Mucosa of stomach (tissue), 1 donor: ENCODE results near the gene ADAMTS8.

Experiments used
- H3K27me3 ChIP-seq: one replicate; pipeline ENCODE4 v1.7.0; 2013; ENCODE audit warnings: mild to moderate bottlenecking, low read length; ENCODE audit not compliant: control insufficient read depth, insufficient read depth
- H3K36me3 ChIP-seq: one replicate; pipeline ENCODE4 v1.7.0; 2013; ENCODE audit warnings: low read length; ENCODE audit not compliant: control insufficient read depth, insufficient read depth
- H3K4me1 ChIP-seq: one replicate; pipeline ENCODE4 v1.7.0; 2013; ENCODE audit warnings: mild to moderate bottlenecking, low read length; ENCODE audit not compliant: control insufficient read depth, insufficient read depth
- H3K4me3 ChIP-seq: one replicate; pipeline ENCODE4 v1.7.0; 2013; ENCODE audit warnings: low read length
- H3K9ac ChIP-seq: one replicate; pipeline ENCODE4 v1.7.0; 2013; ENCODE audit warnings: mild to moderate bottlenecking, low read length, moderate library complexity
- H3K9me3 ChIP-seq: one replicate; pipeline ENCODE4 v1.7.0; 2013; ENCODE audit warnings: mild to moderate bottlenecking, low read length, moderate library complexity; ENCODE audit not compliant: control insufficient read depth
- donor health status: Pancreatic carcinoma.

Gene ADAMTS8

GRCh38 chr11:130408401-130408890, 20.0 kb downstream of the ADAMTS8 start:
- Histone ChIP-seq H3K9ac (no peak overlapping the region), H3K36me3 (no peaks in the 10 kb centered on the region), H3K4me1 (no peaks in the 10 kb centered on the region), H3K9me3 (no peaks in the 10 kb centered on the region), H3K4me3 (no peak overlapping the region), H3K27me3 (no peaks in the 10 kb centered on the region)

- Histone ChIP-seq H3K4me3 (no peak overlapping the region), H3K27me3 (no peaks in the 10 kb centered on the region), H3K36me3 (no peaks in the 10 kb centered on the region), H3K4me1 (no peaks in the 10 kb centered on the region), H3K9me3 (no peaks in the 10 kb centered on the region), H3K9ac (no peak overlapping the region)
Observed at GRCh38 chr11:130407978-130408377, 20.4 kb downstream of the ADAMTS8 start.

GRCh38 chr11:130405428-130405827, 23.0 kb downstream of the ADAMTS8 start:
- H3K9ac ChIP-seq, result no peak overlapping the region
- no peak overlapping the region for H3K4me3 ChIP-seq
- H3K9me3 ChIP-seq, result no peaks in the 10 kb centered on the region

GRCh38 chr11:130404727-130405126, 23.7 kb downstream of the ADAMTS8 start:
- no peaks in the 10 kb centered on the region for H3K27me3 ChIP-seq
- H3K36me3 ChIP-seq, result no peaks in the 10 kb centered on the region
- H3K9me3 ChIP-seq, result no peaks in the 10 kb centered on the region
- no peak overlapping the region for H3K9ac ChIP-seq
- no peak overlapping the region for H3K4me3 ChIP-seq
- H3K4me1 ChIP-seq, result no peaks in the 10 kb centered on the region

More at GRCh38 chr11:130405428-130405827, 23.0 kb downstream of the ADAMTS8 start:
- no peaks in the 10 kb centered on the region for H3K27me3 ChIP-seq
- H3K4me1 ChIP-seq, result no peaks in the 10 kb centered on the region
- no peaks in the 10 kb centered on the region for H3K36me3 ChIP-seq

- Histone ChIP-seq H3K4me1 (no peaks in the 10 kb centered on the region), H3K9me3 (no peaks in the 10 kb centered on the region), H3K4me3 (no peak overlapping the region), H3K27me3 (no peaks in the 10 kb centered on the region), H3K36me3 (no peaks in the 10 kb centered on the region), H3K9ac (no peak overlapping the region)
Observed at GRCh38 chr11:130403967-130404366, 24.4 kb downstream of the ADAMTS8 start.

- H3K9me3 ChIP-seq, result no peaks in the 10 kb centered on the region
- H3K4me1 ChIP-seq, result no peaks in the 10 kb centered on the region
- H3K4me3 ChIP-seq, result no peak overlapping the region
- no peak overlapping the region for H3K9ac ChIP-seq
- H3K27me3 ChIP-seq, result no peaks in the 10 kb centered on the region
- H3K36me3 ChIP-seq, result no peaks in the 10 kb centered on the region
Observed at GRCh38 chr11:130403271-130403804, 25.1 kb downstream of the ADAMTS8 start.

GRCh38 chr11:130402570-130402969, 25.8 kb downstream of the ADAMTS8 start:
- H3K4me1 ChIP-seq, result no peaks in the 10 kb centered on the region
- no peaks in the 10 kb centered on the region for H3K9me3 ChIP-seq
- no peak overlapping the region for H3K9ac ChIP-seq
- no peaks in the 10 kb centered on the region for H3K36me3 ChIP-seq
- H3K4me3 ChIP-seq, result no peak overlapping the region
- H3K27me3 ChIP-seq, result no peaks in the 10 kb centered on the region

- Histone ChIP-seq H3K4me3 (no peak overlapping the region), H3K9ac (no peak overlapping the region), H3K4me1 (no peaks in the 10 kb centered on the region), H3K27me3 (no peaks in the 10 kb centered on the region), H3K36me3 (no peaks in the 10 kb centered on the region), H3K9me3 (no peaks in the 10 kb centered on the region)
Observed at GRCh38 chr11:130400781-130401483, 27.5 kb downstream of the ADAMTS8 start.

GRCh38 chr11:130399196-130399595, 29.2 kb downstream of the ADAMTS8 start:
- Histone ChIP-seq H3K9me3 (no peaks in the 10 kb centered on the region), H3K36me3 (no peaks in the 10 kb centered on the region), H3K4me1 (no peaks in the 10 kb centered on the region), H3K4me3 (no peak overlapping the region), H3K9ac (no peak overlapping the region), H3K27me3 (no peaks in the 10 kb centered on the region)

- Histone ChIP-seq H3K27me3 (no peaks in the 10 kb centered on the region), H3K4me1 (no peaks in the 10 kb centered on the region), H3K4me3 (no peak overlapping the region), H3K9me3 (no peaks in the 10 kb centered on the region), H3K36me3 (no peaks in the 10 kb centered on the region), H3K9ac (no peak overlapping the region)
Observed at GRCh38 chr11:130397780-130398179, 30.6 kb downstream of the ADAMTS8 start.

- Histone ChIP-seq H3K9ac (no peak overlapping the region), H3K4me3 (no peak overlapping the region), H3K9me3 (no peaks in the 10 kb centered on the region), H3K27me3 (no peaks in the 10 kb centered on the region), H3K4me1 (no peaks in the 10 kb centered on the region), H3K36me3 (no peaks in the 10 kb centered on the region)
Observed at GRCh38 chr11:130396965-130397364, 31.4 kb downstream of the ADAMTS8 start.

- Histone ChIP-seq H3K36me3 (no peaks in the 10 kb centered on the region), H3K9ac (no peak overlapping the region), H3K27me3 (no peaks in the 10 kb centered on the region), H3K4me1 (peaks cover 12% of the 10 kb centered on the region), H3K9me3 (no peaks in the 10 kb centered on the region), H3K4me3 (no peak overlapping the region)
Observed at GRCh38 chr11:130394615-130395014, 33.8 kb downstream of the ADAMTS8 start.
